OCI-M2 (cell line): Measurements from ENCODE around the gene HNRNPAB.

Experiments
- DNase-seq: peaks from one replicate; lab custom pipeline; 2025; ENCODE audit not compliant: unreplicated experiment; lab: John Stamatoyannopoulos, UW

Gene HNRNPAB

GRCh38 chr5:178211095-178212048, 7.0 kb downstream of the HNRNPAB start:
- DNase-seq = no peak

GRCh38 chr5:178212241-178213002, 8.1 kb downstream of the HNRNPAB start:
- DNase-seq = no peak

DNA sequence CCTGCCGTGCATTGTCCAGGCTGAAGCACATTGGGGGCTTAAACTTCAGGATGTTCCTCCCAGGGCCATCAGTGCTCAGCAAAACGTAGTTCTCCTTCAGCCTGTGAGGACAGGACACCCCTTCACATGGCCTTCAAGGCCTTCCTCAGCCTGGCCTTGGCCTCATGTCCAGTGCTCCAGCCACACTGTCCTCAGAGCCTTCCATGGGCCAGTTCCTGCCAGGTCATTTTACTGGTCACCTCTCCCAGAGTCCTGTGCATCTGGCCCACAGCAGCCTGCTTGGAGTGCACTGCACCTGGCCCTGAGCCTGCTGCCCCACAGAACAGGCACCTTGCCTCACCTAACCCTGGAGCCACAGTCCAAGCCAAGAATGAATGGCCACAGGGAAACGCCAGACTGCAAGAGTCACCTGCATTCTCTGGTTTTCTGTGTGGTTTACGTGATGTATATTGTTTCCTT, 8.7 kb downstream of the HNRNPAB start:
- no peak for DNase-seq

GRCh38 chr5:178213748-178214151, 9.4 kb downstream of the HNRNPAB start:
- DNase-seq = no peak

GRCh38 chr5:178214160-178214803, 9.9 kb downstream of the HNRNPAB start:
- no peak for DNase-seq

GRCh38 chr5:178215280-178216002, 11.1 kb downstream of the HNRNPAB start:
- DNase-seq = no peak

DNA sequence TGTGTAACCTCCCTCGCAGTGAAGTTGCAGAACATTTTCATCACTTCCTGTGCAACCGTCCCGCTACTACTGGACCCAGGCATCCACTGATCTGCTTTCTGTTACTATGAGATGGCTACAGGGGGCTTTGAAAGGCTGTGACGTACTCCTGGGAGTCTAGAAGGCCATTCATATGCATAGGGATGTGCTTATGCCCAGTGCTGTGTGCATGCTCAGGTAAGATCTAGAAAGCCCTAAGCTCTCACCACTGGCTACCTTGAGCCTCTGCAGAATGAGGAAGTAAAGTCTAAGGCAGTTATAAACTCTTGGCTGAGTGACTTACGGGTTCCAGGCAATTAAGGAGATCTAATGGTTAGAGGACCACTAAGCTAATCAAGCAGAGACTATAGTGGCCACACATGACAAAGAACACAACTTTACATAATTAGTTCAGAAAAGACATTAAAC, 11.8 kb downstream of the HNRNPAB start:
- no peak for DNase-seq

DNA sequence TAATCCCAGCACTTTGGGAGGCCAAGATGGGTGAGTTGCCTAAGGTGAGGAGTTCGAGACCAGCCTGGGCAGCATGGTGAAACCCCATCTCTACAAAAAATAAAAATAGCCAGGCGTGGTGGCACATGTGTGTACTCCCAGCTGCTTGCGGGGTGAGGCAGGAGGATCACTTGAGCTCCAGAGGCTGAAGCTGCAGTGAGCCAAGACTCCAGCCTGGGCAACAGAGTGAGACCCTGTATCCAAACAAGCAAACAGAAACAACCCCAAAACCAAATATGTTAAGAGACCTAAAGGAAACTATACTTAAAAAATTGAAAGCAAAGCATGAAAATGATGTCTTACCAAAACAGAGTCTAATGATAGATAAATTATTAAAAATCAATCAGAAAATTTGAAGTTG, 12.4 kb downstream of the HNRNPAB start:
- no peak for DNase-seq

- no peak for DNase-seq
Measured at GRCh38 chr5:178218237-178218776, 14.0 kb downstream of the HNRNPAB start.

DNA sequence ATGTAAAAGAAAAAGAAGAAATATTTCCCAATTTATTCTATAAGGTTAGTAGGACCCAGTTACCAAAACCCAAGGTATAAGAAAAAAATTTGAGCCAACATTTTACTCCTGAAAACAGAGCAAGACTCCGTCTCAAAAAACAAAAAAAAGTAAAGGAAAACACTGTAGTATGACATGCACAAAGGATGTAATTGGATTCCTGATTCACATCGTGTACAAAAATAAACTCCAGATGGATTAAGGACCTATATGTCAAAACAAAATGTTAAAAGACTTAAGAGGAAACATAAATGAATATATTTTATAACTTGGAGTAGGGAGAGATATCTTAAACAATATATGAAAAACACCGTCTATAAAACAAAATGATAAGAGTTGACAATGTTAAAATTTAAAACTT, 14.5 kb downstream of the HNRNPAB start:
- no peak for DNase-seq

GRCh38 chr5:178221282-178221681, 16.9 kb downstream of the HNRNPAB start:
- no peak for DNase-seq

GRCh38 chr5:178221853-178222252, 17.5 kb downstream of the HNRNPAB start:
- DNase-seq = no peak

- DNase-seq = no peak
Measured at GRCh38 chr5:178222292-178222691, 18.0 kb downstream of the HNRNPAB start.

DNA sequence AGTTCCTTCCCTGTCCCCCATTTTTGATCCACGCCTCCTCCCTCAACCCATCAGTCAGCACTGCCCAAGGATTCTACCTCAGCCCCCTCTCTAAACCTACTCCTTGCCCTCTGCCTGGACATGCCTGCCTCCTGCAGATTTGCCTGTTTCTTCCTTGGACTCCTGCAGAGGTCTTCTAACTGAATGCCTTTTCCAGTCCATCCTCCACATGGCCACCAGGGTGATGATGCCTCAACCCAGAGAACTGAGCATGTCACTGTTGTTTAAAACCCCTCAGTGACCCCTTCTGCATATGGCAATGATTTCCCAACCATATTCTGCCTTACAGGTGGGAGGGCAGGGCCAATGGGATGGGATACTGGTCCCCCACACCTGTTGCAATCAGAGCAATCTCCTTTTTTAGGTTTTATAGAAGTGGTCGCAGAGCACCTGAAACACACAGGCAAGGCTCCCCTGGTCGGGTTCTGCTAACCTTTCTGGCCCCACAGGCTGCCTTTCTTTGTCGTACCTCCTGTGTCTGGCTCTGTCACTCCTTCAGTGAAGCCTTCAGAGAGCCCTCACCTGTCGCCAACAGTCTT, 19.0 kb downstream of the HNRNPAB start:
- DNase-seq = no peak

GRCh38 chr5:178223828-178224335, 19.5 kb downstream of the HNRNPAB start:
- no peak for DNase-seq

GRCh38 chr5:178224403-178224802, 20.1 kb downstream of the HNRNPAB start:
- no peak for DNase-seq

DNA sequence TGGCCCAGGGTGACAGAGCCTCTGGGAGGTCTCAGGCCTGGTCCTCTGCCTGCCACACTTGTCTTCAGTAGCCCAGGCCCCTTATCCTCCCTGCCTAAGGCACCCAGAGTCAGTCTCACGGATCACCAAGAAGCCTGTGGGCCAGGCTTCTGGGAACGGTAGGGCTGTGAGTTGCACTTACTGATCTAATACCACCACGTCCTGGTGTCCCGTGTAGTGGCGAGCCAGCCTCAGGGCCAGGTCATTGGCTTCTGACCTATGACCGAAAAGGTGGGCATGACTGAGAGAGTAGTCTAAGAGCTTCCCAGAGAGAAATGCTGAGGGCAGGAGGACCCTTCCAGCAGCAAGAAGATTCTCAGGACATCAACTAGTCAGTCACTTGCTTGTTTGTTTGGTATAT, 20.8 kb downstream of the HNRNPAB start:
- DNase-seq = no peak

- DNase-seq = no peak
Measured at GRCh38 chr5:178227138-178227659, 22.9 kb downstream of the HNRNPAB start.

- DNase-seq = no peak
Measured at GRCh38 chr5:178227929-178228328, 23.6 kb downstream of the HNRNPAB start.

DNA sequence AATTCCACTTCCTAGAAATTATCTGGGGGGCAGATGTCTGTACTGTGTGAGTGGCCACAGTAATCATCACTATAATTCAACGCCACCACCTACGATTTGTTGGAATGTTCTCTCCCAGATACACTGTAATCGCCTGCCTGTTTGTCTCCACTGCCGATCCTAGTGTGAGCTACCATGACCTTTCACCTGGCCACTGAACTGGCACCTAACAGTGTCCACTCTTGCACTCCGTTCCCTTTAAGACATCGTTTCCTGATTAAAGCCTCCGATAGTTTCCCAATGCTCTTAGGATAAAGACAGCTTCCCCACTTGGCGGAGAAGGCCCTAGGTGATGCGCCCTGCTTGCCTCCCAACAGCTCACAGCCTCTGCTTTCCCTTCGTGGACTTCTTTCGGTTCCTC, 24.3 kb downstream of the HNRNPAB start:
- DNase-seq = no peak
